ENCODE measurements around the gene NAA25. TPM values are rescaled to one million over a fixed set of nuclear protein-coding genes. Genes with fewer than 3 reads are reported as not detected.
"Not testable (repeated sequence)": the region's sequence is repeated elsewhere in the genome, so short reads cannot be mapped to it uniquely, and the experiment has no call there.

The NAA25 gene
- total RNA-seq, 1 donor from 2014 or later: 1.9 TPM

DNA sequence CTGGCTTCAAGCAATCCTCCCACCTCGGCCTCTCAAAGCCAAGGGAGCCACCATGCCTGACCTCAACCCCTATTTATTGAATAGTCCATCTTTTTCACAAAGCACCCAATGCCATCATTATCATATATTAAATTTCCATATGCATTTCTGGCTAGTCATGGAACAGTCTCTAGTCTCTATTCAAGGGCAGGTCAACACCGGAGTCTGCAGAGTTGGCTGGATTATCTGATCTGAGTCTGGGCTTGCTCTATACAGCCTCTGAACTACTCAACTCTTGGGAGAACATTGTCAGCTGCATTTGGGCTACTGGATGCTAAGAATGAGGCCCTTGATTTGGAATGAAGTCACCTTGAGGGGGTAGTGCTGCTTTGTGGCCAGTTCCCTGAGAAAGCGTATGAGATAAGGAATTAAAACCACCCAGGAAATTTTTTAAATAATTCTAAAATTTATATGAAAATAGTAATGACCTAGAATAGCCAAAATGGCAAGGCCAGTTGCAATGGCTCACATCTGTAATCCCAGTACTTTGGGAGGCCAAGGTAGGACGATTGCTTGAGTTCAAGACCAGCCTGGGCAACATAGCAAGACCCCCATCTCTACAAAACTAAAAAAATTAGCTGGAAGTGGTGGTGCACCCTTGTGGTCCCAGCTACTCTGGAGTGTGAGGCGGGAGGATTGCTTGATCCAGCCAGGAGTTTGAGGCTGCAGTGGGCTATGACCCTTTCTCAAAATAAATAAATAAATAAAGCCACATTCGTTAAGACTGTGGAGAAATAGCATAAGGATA, 6.9 kb upstream of the NAA25 start:
- Histone ChIP-seq H3K4me1 (peaks cover 0 to 15% of the 10 kb centered on the region in 2 donors), H3K4me3 (no peak overlapping the region), H3K27ac (no peak overlapping the region), H3K9me3 (no peaks in the 10 kb centered on the region), H3K36me3 (no peaks in the 10 kb centered on the region), H3K27me3 (no peaks in the 10 kb centered on the region)
- intact Hi-C loops (cut with DNase I): no loop called here
- TF ChIP-seq CTCF (IDR thresholded peaks at IDR 0.05): no peak
- peak in 1 of 2 donors; percentile 22 for DNase-seq (ENCODE audit: low spot score in 2 of 2)

- Histone ChIP-seq H3K27me3 (no peaks in the 10 kb centered on the region), H3K4me1 (peaks cover 0 to 18% of the 10 kb centered on the region in 2 donors), H3K4me3 (no peak overlapping the region), H3K9me3 (no peaks in the 10 kb centered on the region), H3K36me3 (no peaks in the 10 kb centered on the region), H3K27ac (no peak overlapping the region)
- intact Hi-C loops (cut with DNase I): no loop called here
- no peak for TF ChIP-seq CTCF (IDR thresholded peaks at IDR 0.05)
- peak in 1 of 2 donors; percentile 39 for DNase-seq (ENCODE audit: low spot score in 2 of 2)
These were observed 4.0 kb upstream of the NAA25 start for GRCh38 chr12:112112409-112113133.

- H3K4me1 ChIP-seq: peaks cover 0 to 19% of the 10 kb centered on the region in 2 donors
- H3K9me3 ChIP-seq: no peaks in the 10 kb centered on the region
- TF ChIP-seq CTCF (IDR thresholded peaks at IDR 0.05): no peak
- H3K27me3 ChIP-seq: no peaks in the 10 kb centered on the region
- DNase-seq (ENCODE audit: low spot score in 2 of 2): peak in 1 of 2 donors; percentile 22
- no peak overlapping the region for H3K27ac ChIP-seq
- H3K36me3 ChIP-seq: no peaks in the 10 kb centered on the region
- intact Hi-C loops (cut with DNase I): no loop called here
- H3K4me3 ChIP-seq: no peak overlapping the region
These were observed 3.3 kb upstream of the NAA25 start for GRCh38 chr12:112111931-112112330.

DNA sequence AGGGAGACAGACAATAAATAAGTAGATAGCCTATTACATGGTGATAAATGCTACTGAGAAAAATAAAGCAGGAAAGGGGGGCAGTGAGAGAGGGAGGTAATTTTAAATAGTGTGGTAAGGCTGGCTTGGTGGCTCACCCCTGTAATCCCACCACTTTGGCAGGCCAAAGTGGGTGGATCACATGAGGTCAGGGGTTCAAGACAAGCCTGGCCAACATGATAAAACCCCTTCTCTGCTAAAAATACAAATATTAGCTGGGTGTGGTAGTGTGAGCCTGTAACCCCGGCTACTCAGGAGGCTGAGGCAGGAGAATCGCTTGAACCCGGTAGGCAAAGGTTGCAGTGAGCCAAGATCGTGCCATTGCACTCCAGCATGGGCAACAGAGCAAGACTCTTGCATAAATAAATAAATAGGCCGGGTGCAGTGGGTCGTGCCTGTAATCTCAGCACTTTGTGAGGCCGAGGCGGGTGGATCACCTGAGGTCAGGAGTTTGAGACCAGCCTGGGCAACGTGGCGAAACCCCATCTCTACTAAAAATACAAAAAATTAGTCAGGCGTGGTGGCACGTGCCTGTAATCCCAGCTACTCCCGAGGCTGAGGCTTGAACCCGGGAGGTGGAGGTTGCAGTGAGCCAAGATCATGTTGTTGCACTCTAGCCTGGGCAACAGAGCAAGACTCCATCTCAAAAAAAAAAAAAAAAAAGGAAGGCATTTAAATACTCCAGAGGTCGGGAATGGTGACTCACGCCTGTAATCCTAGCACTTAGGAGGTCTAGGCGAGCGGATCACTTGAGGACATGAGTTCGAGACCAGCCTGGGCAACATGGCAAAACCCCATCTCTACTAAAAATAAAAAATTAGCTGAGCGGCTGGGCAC, 2.4 kb upstream of the NAA25 start:
- H3K36me3 ChIP-seq; H3K9me3 ChIP-seq; intact Hi-C loops (cut with DNase I); H3K4me3 ChIP-seq; H3K27me3 ChIP-seq: not testable (repeated sequence)
- peak in 1 of 2 donors; percentile 34 for DNase-seq (ENCODE audit: low spot score in 2 of 2)
- peak overlapping the region in 1 of 2 donors; percentile 98 for H3K27ac ChIP-seq
- peaks cover 0 to 12% of the 10 kb centered on the region in 2 donors for H3K4me1 ChIP-seq

GRCh38 chr12:112107306-112108201, 1.0 kb downstream of the NAA25 start:
- Histone ChIP-seq H3K27ac (peak overlapping the region; percentile 97 to 98), H3K4me3 (peak overlapping the region; percentile 83 to 91), H3K36me3 (no peaks in the 10 kb centered on the region), H3K9me3 (no peaks in the 10 kb centered on the region), H3K27me3 (no peaks in the 10 kb centered on the region), H3K4me1 (peaks cover 0 to 20% of the 10 kb centered on the region in 2 donors)
- DNase-seq (ENCODE audit: low spot score in 2 of 2): no peak
- intact Hi-C loops (cut with DNase I): loop anchor here (1.0 to 5.0 kb wide), 3 partner anchors 18 to 275 kb away; partner anchors contain the start of genes ERP29, HECTD4, TMEM116 and TRAFD1
- no peak for TF ChIP-seq CTCF (IDR thresholded peaks at IDR 0.05)
